NOMO-1 treated with dmso at 0.1 percent for 144 hours (cell line): ENCODE data around the gene NEK1.
"Not testable (repeated sequence)": the region's sequence is repeated elsewhere in the genome, so short reads cannot be mapped to it uniquely, and the experiment has no call there.

Experiments used
- DNase-seq: peaks from one replicate; lab custom pipeline; 2025; ENCODE audit not compliant: unreplicated experiment; lab: John Stamatoyannopoulos, UW

Gene NEK1

GRCh38 chr4:169601016-169601771, 11.2 kb downstream of the NEK1 start:
- DNase-seq: no peak

GRCh38 chr4:169594560-169595195, 17.7 kb downstream of the NEK1 start:
- no peak for DNase-seq

GRCh38 chr4:169593050-169593560, 19.3 kb downstream of the NEK1 start:
- DNase-seq: no peak

- DNase-seq: no peak
Observed at GRCh38 chr4:169583563-169583962, 28.8 kb downstream of the NEK1 start.

- no peak for DNase-seq
Observed at GRCh38 chr4:169582706-169583105, 29.7 kb downstream of the NEK1 start.

GRCh38 chr4:169582203-169582602, 30.2 kb downstream of the NEK1 start:
- DNase-seq: no peak

GRCh38 chr4:169573889-169574288, 38.5 kb downstream of the NEK1 start:
- no peak for DNase-seq

- no peak for DNase-seq
Observed at GRCh38 chr4:169571435-169571834, 40.9 kb downstream of the NEK1 start.

GRCh38 chr4:169571012-169571411, 41.4 kb downstream of the NEK1 start:
- not testable (repeated sequence) for DNase-seq

GRCh38 chr4:169570266-169570665, 42.1 kb downstream of the NEK1 start:
- not testable (repeated sequence) for DNase-seq

- DNase-seq: not testable (repeated sequence)
Observed at GRCh38 chr4:169569188-169569587, 43.2 kb downstream of the NEK1 start.

- DNase-seq: no peak
Observed at GRCh38 chr4:169567916-169568315, 44.5 kb downstream of the NEK1 start.

GRCh38 chr4:169566021-169566818, 46.2 kb downstream of the NEK1 start:
- no peak for DNase-seq

- no peak for DNase-seq
Observed at GRCh38 chr4:169565606-169566005, 46.8 kb downstream of the NEK1 start.

- DNase-seq: no peak
Observed at GRCh38 chr4:169557061-169557636, 55.2 kb downstream of the NEK1 start.

- not testable (repeated sequence) for DNase-seq
Observed at GRCh38 chr4:169546548-169546947, 65.8 kb downstream of the NEK1 start.

- DNase-seq: no peak
Observed at GRCh38 chr4:169540774-169541173, 71.6 kb downstream of the NEK1 start.

- DNase-seq: no peak
Observed at GRCh38 chr4:169530048-169530447, 82.3 kb downstream of the NEK1 start.

GRCh38 chr4:169523796-169524195, 88.6 kb downstream of the NEK1 start:
- no peak for DNase-seq

- no peak for DNase-seq
Observed at GRCh38 chr4:169510617-169511016, 101.8 kb downstream of the NEK1 start.

GRCh38 chr4:169506903-169507302, 105.5 kb downstream of the NEK1 start:
- DNase-seq: no peak
